Stimulated activated CD8-positive, alpha-beta memory T cell treated with anti-CD3 and anti-CD28 coated beads, Interleukin-7, amount 100 ng/mL, for 1 hour (primary cell): ENCODE results near the gene TFDP3.

Source experiments
- DNase-seq, 2 donors: peaks; one replicate each; pipeline ENCODE4 v3.0.0-alpha.2; 2020; ENCODE audit warnings: low read depth in 2 of 2

The TFDP3 gene

GRCh38 chrX:133218329-133218728 lies at the start of gene TFDP3:
TFDP3 (minus strand) TSS chrX:133218354; CDS start chrX:133218259, 95 bp downstream.
- no peak for DNase-seq

- no peak for DNase-seq
Observed at GRCh38 chrX:133267621-133268020, 49.5 kb upstream of the TFDP3 start.

- DNase-seq: no peak
Observed at GRCh38 chrX:133265331-133265730, 47.2 kb upstream of the TFDP3 start.

- no peak for DNase-seq
Observed at GRCh38 chrX:133258481-133258880, 40.3 kb upstream of the TFDP3 start.

GRCh38 chrX:133254666-133255065 lies 36.5 kb upstream of the TFDP3 start:
- DNase-seq: no peak

- no peak for DNase-seq
Observed at GRCh38 chrX:133251204-133251603, 33.0 kb upstream of the TFDP3 start.

GRCh38 chrX:133250184-133251100 lies 32.3 kb upstream of the TFDP3 start:
- DNase-seq: no peak

- DNase-seq: no peak
Observed at GRCh38 chrX:133249266-133250058, 31.3 kb upstream of the TFDP3 start.

GRCh38 chrX:133248177-133248576 lies 30.0 kb upstream of the TFDP3 start:
- no peak for DNase-seq

- no peak for DNase-seq
Observed at GRCh38 chrX:133246921-133247320, 28.8 kb upstream of the TFDP3 start.

GRCh38 chrX:133235830-133236229 lies 17.7 kb upstream of the TFDP3 start:
- DNase-seq: no peak

GRCh38 chrX:133232331-133232730 lies 14.2 kb upstream of the TFDP3 start:
- no peak for DNase-seq

- DNase-seq: no peak
Observed at GRCh38 chrX:133229361-133229760, 11.2 kb upstream of the TFDP3 start.

GRCh38 chrX:133215747-133216146 lies 2.4 kb downstream of the TFDP3 start:
- no peak for DNase-seq

GRCh38 chrX:133215017-133215416 lies 3.1 kb downstream of the TFDP3 start:
- no peak for DNase-seq

- no peak for DNase-seq
Observed at GRCh38 chrX:133214301-133214700, 3.9 kb downstream of the TFDP3 start.

- DNase-seq: no peak
Observed at GRCh38 chrX:133213117-133213516, 5.0 kb downstream of the TFDP3 start.

GRCh38 chrX:133207751-133208150 lies 10.4 kb downstream of the TFDP3 start:
- no peak for DNase-seq

GRCh38 chrX:133191739-133192039 lies 26.5 kb downstream of the TFDP3 start:
- no peak for DNase-seq

- no peak for DNase-seq
Observed at GRCh38 chrX:133190877-133191738, 27.0 kb downstream of the TFDP3 start.

GRCh38 chrX:133189195-133189594 lies 29.0 kb downstream of the TFDP3 start:
- no peak for DNase-seq

GRCh38 chrX:133188631-133189030 lies 29.5 kb downstream of the TFDP3 start:
- DNase-seq: no peak
